Natural killer cell (primary cell): ENCODE measurements around the gene EIF4E1B. TPM values are rescaled to one million over a fixed set of nuclear protein-coding genes. Genes with fewer than 3 reads are reported as not detected.

ENCODE experiments used
- ATAC-seq, 3 donors: fragments of 150-1000 bp in 2 of 3; fragments of 200-7000 bp in 1 of 3; cut with Tn5 transposase; 1 replicate in 1 of 3; 2 replicates in 2 of 3; pipeline ENCODE4 v1.10.0; 2021; ENCODE audit warnings: mild to moderate bottlenecking in 2 of 3, moderate library complexity in 2 of 3
- DNase-seq, 2 donors: peaks; one replicate each; pipeline versions ENCODE4 v3.0.0 to v3.0.0-alpha.2; 2013 to 2021; ENCODE audit warnings: mixed read lengths in 1 of 2
- H3K27ac ChIP-seq: one replicate; pipeline ENCODE4 v1.5.1; 2013; ENCODE audit warnings: mild to moderate bottlenecking, low read length
- H3K27me3 ChIP-seq: one replicate; pipeline ENCODE4 v1.6.1; 2013; ENCODE audit warnings: low read length; ENCODE audit not compliant: control insufficient read depth, insufficient read depth
- H3K36me3 ChIP-seq: one replicate; pipeline ENCODE4 v1.6.1; 2013; ENCODE audit warnings: low read length; ENCODE audit not compliant: control insufficient read depth, insufficient read depth
- H3K4me1 ChIP-seq: one replicate; pipeline ENCODE4 v1.6.1; 2013; ENCODE audit warnings: low read length; ENCODE audit not compliant: control insufficient read depth, insufficient read depth
- H3K4me3 ChIP-seq: one replicate; pipeline ENCODE4 v1.5.1; 2013; ENCODE audit warnings: low read length
- H3K9me3 ChIP-seq: one replicate; pipeline ENCODE4 v1.6.1; 2013; ENCODE audit warnings: low read length; ENCODE audit not compliant: control insufficient read depth, insufficient read depth
- H3K27ac Mint-ChIP-seq, 2 donors: one replicate each; pipeline ENCODE4 v1.8.0; 2022; ENCODE audit warnings: mild to moderate bottlenecking in 2 of 2, mixed read lengths in 2 of 2, moderate library complexity in 1 of 2
- H3K27me3 Mint-ChIP-seq, 2 donors: one replicate each; pipeline ENCODE4 v1.8.0; 2022; ENCODE audit warnings: low read depth in 2 of 2, mixed read lengths in 2 of 2
- H3K36me3 Mint-ChIP-seq: one replicate; pipeline ENCODE4 v1.8.0; 2022; ENCODE audit warnings: mixed read lengths
- H3K4me1 Mint-ChIP-seq, 2 donors: one replicate each; pipeline ENCODE4 v1.8.0; 2022; ENCODE audit warnings: mixed read lengths in 2 of 2
- H3K4me3 Mint-ChIP-seq: one replicate; pipeline ENCODE4 v1.8.0; 2022; ENCODE audit warnings: mild to moderate bottlenecking, moderate library complexity, mixed read lengths
- H3K9me3 Mint-ChIP-seq, 2 donors: one replicate each; pipeline ENCODE4 v1.8.0; 2022; ENCODE audit warnings: mixed read lengths in 2 of 2
- CTCF ChIP-seq: fragments of 200-600 bp; IDR thresholded peaks from one replicate; pipeline ENCODE4 v1.8.0; 2022; ENCODE audit warnings: antibody characterized with exemption
- WGBS: methylation state at CpG from one replicate; pipeline ENCODE4 v1.1.7; 2013; ENCODE audit warnings: missing lambda C conversion rate; ENCODE audit not compliant: insufficient coverage; 5-methylcytosine and 5-hydroxymethylcytosine counted together
- intact Hi-C: fragments of 100-400 bp; cut with micrococcal nuclease; formaldehyde crosslinking; loops from one replicate; pipeline ENCODE4 v1.14.2; 2022
- total RNA-seq, 4 donors: library from RNA; stranded (reverse); fragments of 120-200 nt in 1 of 4; gene quantifications; one replicate each; pipeline versions ENCODE4 v1.2.3 to v1.2.4, GENCODE V29; 2013 to 2022

The EIF4E1B gene
- total RNA-seq, 3 donors from 2014 or later (not counting 1 experiment from before 2014, with no cell fraction given): not detected

GRCh38 chr5:176610435-176610773 is 20.1 kb upstream of the EIF4E1B start:
- H3K9me3 ChIP-seq: no peaks in the 10 kb centered on the region
- peaks cover 13% of the 10 kb centered on the region for H3K4me1 ChIP-seq
- Mint-ChIP-seq H3K9me3 (no peaks in the 10 kb centered on the region), H3K27me3 (peaks cover 19 to 25% of the 10 kb centered on the region in 2 donors), H3K4me1 (peaks cover 9 to 10% of the 10 kb centered on the region in 2 donors), H3K36me3 (no peaks in the 10 kb centered on the region), H3K27ac (no peak overlapping the region), H3K4me3 (peak overlapping the region; percentile 82)
- H3K4me3 ChIP-seq: peak overlapping the region; percentile 68
- intact Hi-C loops: no loop called here
- no peaks in the 10 kb centered on the region for H3K36me3 ChIP-seq
- DNase-seq: no peak
- 0% methylated on average over 8 of the region's 31 CpGs for WGBS
- no peak overlapping the region for H3K27ac ChIP-seq
- no peak for TF ChIP-seq CTCF
- peaks cover 4% of the 10 kb centered on the region for H3K27me3 ChIP-seq
- ATAC-seq: peak in 2 of 3 donors; percentile 4 to 8

GRCh38 chr5:176611435-176611834 is 19.0 kb upstream of the EIF4E1B start:
- Histone ChIP-seq H3K4me1 (peaks cover 13% of the 10 kb centered on the region), H3K27ac (no peak overlapping the region), H3K27me3 (peaks cover 4% of the 10 kb centered on the region), H3K4me3 (no peak overlapping the region), H3K36me3 (no peaks in the 10 kb centered on the region), H3K9me3 (no peaks in the 10 kb centered on the region)
- ATAC-seq (peak in 1 of 3 donors; percentile 47), DNase-seq (peak; percentile 51 to 80)
- peaks cover 25 to 35% of the 10 kb centered on the region in 2 donors for H3K27me3 Mint-ChIP-seq
- no peaks in the 10 kb centered on the region for H3K9me3 Mint-ChIP-seq
- 12% methylated on average over 10 of the region's 10 CpGs for WGBS
- intact Hi-C loops: no loop called here
- H3K4me1 Mint-ChIP-seq: peaks cover 9 to 10% of the 10 kb centered on the region in 2 donors
- H3K4me3 Mint-ChIP-seq: no peak overlapping the region
- no peak for TF ChIP-seq CTCF
- no peak overlapping the region for H3K27ac Mint-ChIP-seq
- H3K36me3 Mint-ChIP-seq: no peaks in the 10 kb centered on the region

GRCh38 chr5:176612008-176612407 is 18.5 kb upstream of the EIF4E1B start:
- no peak for TF ChIP-seq CTCF
- intact Hi-C loops: no loop called here
- ATAC-seq: no peak
- no peak overlapping the region for H3K27ac ChIP-seq
- H3K27me3 ChIP-seq: peaks cover 4% of the 10 kb centered on the region
- peaks cover 9 to 10% of the 10 kb centered on the region in 2 donors for H3K4me1 Mint-ChIP-seq
- peaks cover 13% of the 10 kb centered on the region for H3K4me1 ChIP-seq
- peaks cover 25 to 41% of the 10 kb centered on the region in 2 donors for H3K27me3 Mint-ChIP-seq
- H3K9me3 ChIP-seq: no peaks in the 10 kb centered on the region
- H3K4me3 ChIP-seq: no peak overlapping the region
- 89% methylated on average over 6 of the region's 6 CpGs for WGBS
- H3K9me3 Mint-ChIP-seq: no peaks in the 10 kb centered on the region
- H3K36me3 Mint-ChIP-seq: no peaks in the 10 kb centered on the region
- DNase-seq: no peak
- no peaks in the 10 kb centered on the region for H3K36me3 ChIP-seq
- no peak overlapping the region for H3K4me3 Mint-ChIP-seq
- no peak overlapping the region for H3K27ac Mint-ChIP-seq

- no peak overlapping the region for H3K4me3 Mint-ChIP-seq
- H3K4me3 ChIP-seq: no peak overlapping the region
- no peaks in the 10 kb centered on the region for H3K36me3 Mint-ChIP-seq
- no peak for TF ChIP-seq CTCF
- H3K4me1 ChIP-seq: peaks cover 13% of the 10 kb centered on the region
- intact Hi-C loops: no loop called here
- no peaks in the 10 kb centered on the region for H3K36me3 ChIP-seq
- no peak overlapping the region for H3K27ac ChIP-seq
- H3K27me3 Mint-ChIP-seq: peaks cover 34 to 50% of the 10 kb centered on the region in 2 donors
- DNase-seq (no peak), ATAC-seq (no peak)
- no peak overlapping the region for H3K27ac Mint-ChIP-seq
- H3K27me3 ChIP-seq: peaks cover 4% of the 10 kb centered on the region
- H3K9me3 Mint-ChIP-seq: no peaks in the 10 kb centered on the region
- WGBS: 66% methylated on average over 2 of the region's 2 CpGs
- peaks cover 9 to 10% of the 10 kb centered on the region in 2 donors for H3K4me1 Mint-ChIP-seq
- H3K9me3 ChIP-seq: no peaks in the 10 kb centered on the region
Observed at GRCh38 chr5:176612855-176613254, 17.6 kb upstream of the EIF4E1B start.
